HG02588 (cell line): ENCODE measurements around the gene ADAMTS6.
A peak's percentile ranks its signal among the peaks of the same experiment; 100 is the strongest.
"Not testable (repeated sequence)": the region's sequence is repeated elsewhere in the genome, so short reads cannot be mapped to it uniquely, and the experiment has no call there.

Experiments
- ATAC-seq: cut with Tn5 transposase; IDR thresholded peaks from one replicate; pipeline ENCODE4 v1.9.1; 2021; ENCODE audit warnings: mild to moderate bottlenecking, moderate library complexity; ENCODE audit not compliant: unreplicated experiment

The ADAMTS6 gene

GRCh38 chr5:65203746-65204145 lies 278.0 kb downstream of the ADAMTS6 start:
- ATAC-seq: no peak

- ATAC-seq: no peak
These were observed 281.6 kb downstream of the ADAMTS6 start for GRCh38 chr5:65199993-65200675.

GRCh38 chr5:65198456-65199120 lies 283.1 kb downstream of the ADAMTS6 start:
- no peak for ATAC-seq

- ATAC-seq: no peak
These were observed 283.9 kb downstream of the ADAMTS6 start for GRCh38 chr5:65197531-65198455.

- ATAC-seq: no peak
These were observed 286.8 kb downstream of the ADAMTS6 start for GRCh38 chr5:65194871-65195270.

- no peak for ATAC-seq
These were observed 289.4 kb downstream of the ADAMTS6 start for GRCh38 chr5:65192331-65192730.

- no peak for ATAC-seq
These were observed 290.1 kb downstream of the ADAMTS6 start for GRCh38 chr5:65191554-65192135.

- ATAC-seq: no peak
These were observed 291.2 kb downstream of the ADAMTS6 start for GRCh38 chr5:65190328-65191053.

GRCh38 chr5:65186646-65187227 lies 295.0 kb downstream of the ADAMTS6 start:
- ATAC-seq: no peak

- ATAC-seq: no peak
These were observed 296.3 kb downstream of the ADAMTS6 start for GRCh38 chr5:65185468-65185867.

- ATAC-seq: no peak
These were observed 296.9 kb downstream of the ADAMTS6 start for GRCh38 chr5:65184780-65185179.

- ATAC-seq: not testable (repeated sequence)
These were observed 307.5 kb downstream of the ADAMTS6 start for GRCh38 chr5:65174231-65174630.

GRCh38 chr5:65173130-65173525 lies 308.6 kb downstream of the ADAMTS6 start:
- no peak for ATAC-seq

GRCh38 chr5:65172486-65173129 lies 309.1 kb downstream of the ADAMTS6 start:
- peak; percentile 80 for ATAC-seq

- ATAC-seq: no peak
These were observed 310.1 kb downstream of the ADAMTS6 start for GRCh38 chr5:65171645-65172044.

- no peak for ATAC-seq
These were observed 318.0 kb downstream of the ADAMTS6 start for GRCh38 chr5:65163698-65164097.

GRCh38 chr5:65161655-65162054 lies 320.1 kb downstream of the ADAMTS6 start:
- ATAC-seq: no peak

GRCh38 chr5:65157906-65158603 lies 323.7 kb downstream of the ADAMTS6 start:
- ATAC-seq: no peak

GRCh38 chr5:65156933-65157332 lies 324.8 kb downstream of the ADAMTS6 start:
- no peak for ATAC-seq
